ENCODE data around the gene HIRIP3.

- TF ChIP-seq, protein P1, sequence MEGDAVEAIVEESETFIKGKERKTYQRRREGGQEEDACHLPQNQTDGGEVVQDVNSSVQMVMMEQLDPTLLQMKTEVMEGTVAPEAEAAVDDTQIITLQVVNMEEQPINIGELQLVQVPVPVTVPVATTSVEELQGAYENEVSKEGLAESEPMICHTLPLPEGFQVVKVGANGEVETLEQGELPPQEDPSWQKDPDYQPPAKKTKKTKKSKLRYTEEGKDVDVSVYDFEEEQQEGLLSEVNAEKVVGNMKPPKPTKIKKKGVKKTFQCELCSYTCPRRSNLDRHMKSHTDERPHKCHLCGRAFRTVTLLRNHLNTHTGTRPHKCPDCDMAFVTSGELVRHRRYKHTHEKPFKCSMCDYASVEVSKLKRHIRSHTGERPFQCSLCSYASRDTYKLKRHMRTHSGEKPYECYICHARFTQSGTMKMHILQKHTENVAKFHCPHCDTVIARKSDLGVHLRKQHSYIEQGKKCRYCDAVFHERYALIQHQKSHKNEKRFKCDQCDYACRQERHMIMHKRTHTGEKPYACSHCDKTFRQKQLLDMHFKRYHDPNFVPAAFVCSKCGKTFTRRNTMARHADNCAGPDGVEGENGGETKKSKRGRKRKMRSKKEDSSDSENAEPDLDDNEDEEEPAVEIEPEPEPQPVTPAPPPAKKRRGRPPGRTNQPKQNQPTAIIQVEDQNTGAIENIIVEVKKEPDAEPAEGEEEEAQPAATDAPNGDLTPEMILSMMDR (IDR thresholded peaks at IDR 0.05): no peak
- no peak for TF ChIP-seq POLR2A (IDR thresholded peaks at IDR 0.05)
Observed at GRCh38 chr16:29958756-29959155, 36.7 kb downstream of the HIRIP3 start.

All from body of pancreas (tissue), 4 donors.